Karpas-422 (cell line): ENCODE data around the gene ERVK3-1. TPM values are rescaled to one million over a fixed set of nuclear protein-coding genes. Genes with fewer than 3 reads are reported as not detected.

Experiments used
- DNase-seq: peaks from one replicate; pipeline ENCODE4 v3.0.0-alpha.2; 2015
- H2AFZ ChIP-seq: fragments of 200-600 bp; sonication (generic); 2 replicates; pipeline ENCODE4 v1.6.1; 2014; ENCODE audit warnings: antibody characterized with exemption, low read length, mixed read lengths
- H3K27ac ChIP-seq: fragments of 200-600 bp; sonication (generic); 2 replicates; pipeline ENCODE4 v1.5.1; 2014; ENCODE audit warnings: mild to moderate bottlenecking, low read length, moderate library complexity
- H3K27me3 ChIP-seq: fragments of 200-600 bp; sonication (generic); 2 replicates; pipeline ENCODE4 v1.6.1; 2014; ENCODE audit warnings: low read length, mixed read lengths
- H3K36me3 ChIP-seq: fragments of 200-600 bp; sonication (generic); 2 replicates; pipeline ENCODE4 v1.6.1; 2014; ENCODE audit warnings: low read length, mixed read lengths; ENCODE audit not compliant: insufficient read depth
- H3K4me1 ChIP-seq: fragments of 200-600 bp; sonication (generic); 2 replicates; pipeline ENCODE4 v1.6.1; 2014; ENCODE audit warnings: mild to moderate bottlenecking, low read length, mixed read lengths
- H3K4me2 ChIP-seq: fragments of 200-600 bp; sonication (generic); 2 replicates; pipeline ENCODE4 v1.6.1; 2014; ENCODE audit warnings: low read length, low read depth, mild to moderate bottlenecking; ENCODE audit not compliant: poor library complexity, severe bottlenecking
- H3K4me3 ChIP-seq: fragments of 200-600 bp; sonication (generic); 2 replicates; pipeline ENCODE4 v1.5.1; 2014; ENCODE audit warnings: mild to moderate bottlenecking, antibody characterized with exemption, low read length, mixed read lengths
- H3K79me2 ChIP-seq: fragments of 200-600 bp; sonication (generic); 2 replicates; pipeline ENCODE4 v1.6.1; 2014; ENCODE audit warnings: mild to moderate bottlenecking, low read length, mixed read lengths
- H3K9ac ChIP-seq: fragments of 200-600 bp; sonication (generic); 2 replicates; pipeline ENCODE4 v1.6.0; 2014; ENCODE audit warnings: low read length
- H3K9me2 ChIP-seq: fragments of 200-600 bp; sonication (generic), shearing (Covaris generic); replicated peaks from 2 replicates; pipeline ENCODE4 v1.6.0; 2014; ENCODE audit warnings: mild to moderate bottlenecking, low read length, moderate library complexity; ENCODE audit not compliant: insufficient read depth
- H3K9me3 ChIP-seq: fragments of 300-700, 200-600 bp; sonication (generic); 2 replicates; pipeline ENCODE4 v1.6.1; 2014; ENCODE audit warnings: low read length, mixed read lengths
- H4K20me1 ChIP-seq: fragments of 200-600 bp; sonication (generic); 2 replicates; pipeline ENCODE4 v1.6.1; 2014; ENCODE audit warnings: mild to moderate bottlenecking, antibody characterized with exemption, low read length, low read depth; ENCODE audit not compliant: insufficient read depth
- total RNA-seq: library from RNA; depleted of rRNA; stranded (reverse); fragments of >200 nt; shearing (Covaris generic); gene quantifications from 2 replicates; pipeline ENCODE4 v1.2.3, GENCODE V29; 2014; ENCODE audit warnings: low replicate concordance

The ERVK3-1 gene
- total RNA-seq, 1 experiment from 2014 or later, result 94.2 TPM

DNA sequence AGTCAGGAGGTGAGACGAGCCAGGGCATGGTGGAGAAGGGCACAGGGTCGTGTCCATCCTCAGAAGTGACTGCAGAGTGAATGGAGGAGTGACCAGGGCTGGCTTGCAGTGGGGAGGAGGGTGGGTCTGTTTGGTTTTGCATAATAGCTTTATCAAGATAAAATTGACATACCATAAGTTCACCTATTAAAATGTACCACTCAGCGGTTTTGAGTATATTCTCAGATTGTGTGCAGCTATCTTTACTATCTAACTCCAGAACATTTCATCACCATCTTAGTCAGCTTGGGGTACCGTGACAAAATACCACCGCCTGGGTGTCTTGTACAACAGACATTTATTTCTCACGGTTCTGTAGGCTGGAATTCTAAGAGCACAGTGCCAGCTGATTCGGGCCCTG lies 13.2 kb upstream of the ERVK3-1 start:
- Histone ChIP-seq H3K4me2 (no peak overlapping the region), H3K4me3 (no peak overlapping the region), H3K36me3 (peaks cover 94% of the 10 kb centered on the region), H3K79me2 (peaks cover 68% of the 10 kb centered on the region), H3K27me3 (no peaks in the 10 kb centered on the region), H3K4me1 (no peaks in the 10 kb centered on the region), H4K20me1 (no peaks in the 10 kb centered on the region), H3K9ac (no peak overlapping the region), H3K9me2 (no peaks in the 10 kb centered on the region), H2AFZ (no peak overlapping the region), H3K9me3 (peaks cover 51% of the 10 kb centered on the region), H3K27ac (no peak overlapping the region)
- DNase-seq, result no peak

DNA sequence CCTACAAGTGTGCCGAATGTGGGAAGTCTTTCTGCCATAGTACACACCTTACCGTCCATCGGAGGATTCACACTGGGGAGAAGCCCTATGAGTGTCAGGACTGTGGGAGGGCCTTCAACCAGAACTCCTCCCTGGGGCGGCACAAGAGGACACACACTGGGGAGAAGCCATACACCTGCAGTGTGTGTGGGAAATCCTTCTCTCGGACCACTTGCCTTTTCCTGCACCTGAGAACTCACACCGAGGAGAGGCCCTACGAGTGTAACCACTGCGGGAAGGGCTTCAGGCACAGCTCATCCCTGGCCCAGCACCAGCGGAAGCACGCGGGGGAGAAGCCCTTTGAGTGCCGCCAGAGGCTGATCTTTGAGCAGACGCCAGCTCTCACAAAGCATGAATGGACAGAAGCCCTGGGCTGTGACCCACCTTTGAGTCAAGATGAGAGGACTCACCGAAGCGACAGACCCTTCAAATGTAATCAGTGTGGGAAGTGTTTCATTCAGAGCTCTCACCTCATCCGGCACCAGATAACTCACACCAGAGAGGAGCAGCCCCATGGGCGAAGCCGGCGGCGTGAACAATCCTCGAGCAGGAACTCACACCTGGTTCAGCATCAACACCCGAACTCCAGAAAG lies 10.3 kb upstream of the ERVK3-1 start:
- H3K4me2 ChIP-seq, result no peak overlapping the region
- DNase-seq, result no peak
- H3K36me3 ChIP-seq, result peaks cover 90% of the 10 kb centered on the region
- H3K9ac ChIP-seq, result no peak overlapping the region
- no peaks in the 10 kb centered on the region for H3K27me3 ChIP-seq
- H4K20me1 ChIP-seq, result no peaks in the 10 kb centered on the region
- no peak overlapping the region for H3K27ac ChIP-seq
- no peak overlapping the region for H3K4me3 ChIP-seq
- no peaks in the 10 kb centered on the region for H3K9me2 ChIP-seq
- peaks cover 49% of the 10 kb centered on the region for H3K9me3 ChIP-seq
- H2AFZ ChIP-seq, result no peak overlapping the region
- peaks cover 77% of the 10 kb centered on the region for H3K79me2 ChIP-seq
- no peaks in the 10 kb centered on the region for H3K4me1 ChIP-seq

DNA sequence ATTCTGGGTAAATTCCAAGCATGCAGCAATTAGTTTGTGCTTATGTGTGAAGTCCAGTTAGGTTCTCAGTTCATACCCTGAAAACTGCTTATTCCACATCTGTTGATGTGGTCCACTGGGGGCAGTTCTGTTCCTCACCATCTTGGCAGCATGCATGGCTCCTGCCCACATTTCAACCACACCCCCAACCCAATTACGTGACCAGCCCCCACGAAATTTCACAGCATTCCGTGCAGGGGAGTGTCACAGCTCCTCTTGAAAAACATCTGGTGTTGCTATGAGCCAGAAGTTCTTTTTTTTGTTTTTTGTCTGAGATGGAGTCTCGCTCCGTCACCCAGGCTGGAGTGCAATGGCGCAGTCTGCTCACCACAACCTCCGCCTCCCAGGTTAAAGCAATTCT lies 9.1 kb upstream of the ERVK3-1 start:
- Histone ChIP-seq H3K4me3 (no peak overlapping the region), H3K79me2 (peaks cover 87% of the 10 kb centered on the region), H3K9ac (no peak overlapping the region), H2AFZ (no peak overlapping the region), H3K27ac (no peak overlapping the region), H3K27me3 (no peaks in the 10 kb centered on the region), H3K36me3 (peaks cover 93% of the 10 kb centered on the region), H4K20me1 (no peaks in the 10 kb centered on the region), H3K9me2 (no peaks in the 10 kb centered on the region), H3K4me2 (no peak overlapping the region), H3K4me1 (no peaks in the 10 kb centered on the region), H3K9me3 (peaks cover 49% of the 10 kb centered on the region)
- DNase-seq, result no peak

DNA sequence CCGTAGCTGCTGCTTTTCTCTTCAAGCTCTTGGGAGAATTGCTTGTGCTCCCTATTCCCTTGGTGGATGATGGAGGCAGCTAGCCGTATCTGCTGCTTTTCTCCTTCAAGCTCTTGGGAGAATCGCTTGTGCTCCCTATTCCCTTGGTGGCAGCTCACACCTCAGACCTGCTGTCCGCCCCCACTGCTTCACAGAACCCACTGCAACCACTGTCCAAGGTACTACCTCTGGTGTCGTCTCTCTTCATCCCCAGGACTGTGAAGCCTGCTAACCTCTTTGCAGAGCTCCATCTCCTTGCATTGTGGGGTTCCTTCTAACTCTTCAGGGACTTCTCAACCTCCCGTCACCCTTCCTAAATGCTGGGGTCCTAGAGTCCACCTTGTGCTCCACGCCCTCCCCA lies 4.6 kb upstream of the ERVK3-1 start:
- Histone ChIP-seq H3K9ac (no peak overlapping the region), H3K27ac (no peak overlapping the region), H3K4me1 (peaks cover 9% of the 10 kb centered on the region), H3K27me3 (no peaks in the 10 kb centered on the region), H2AFZ (no peak overlapping the region), H4K20me1 (no peaks in the 10 kb centered on the region), H3K9me2 (no peaks in the 10 kb centered on the region), H3K4me2 (no peak overlapping the region), H3K79me2 (peaks cover 71% of the 10 kb centered on the region), H3K36me3 (peaks cover 72% of the 10 kb centered on the region), H3K4me3 (no peak overlapping the region), H3K9me3 (peaks cover 12% of the 10 kb centered on the region; the same call in 1 of the 2 replicates)
- DNase-seq, result no peak

DNA sequence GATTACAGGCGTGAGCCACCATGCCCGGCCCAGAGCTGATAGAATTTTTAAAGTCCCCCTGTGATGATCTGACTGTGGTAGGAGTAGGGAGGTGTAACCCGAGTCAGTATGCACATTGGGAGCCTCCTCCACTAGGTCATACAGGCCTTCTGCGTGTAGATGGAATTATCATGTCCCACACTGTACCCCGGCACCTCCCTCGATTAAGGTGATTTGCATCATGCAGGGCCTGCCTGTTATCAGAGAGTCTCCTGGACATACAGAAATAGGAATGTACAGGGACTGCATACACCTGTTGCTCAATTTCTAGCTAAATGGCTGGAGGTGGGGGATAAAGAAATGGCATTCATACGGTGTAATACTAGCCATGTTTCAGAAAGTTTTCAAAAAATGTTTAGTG lies 922 bp upstream of the ERVK3-1 start:
- Histone ChIP-seq H3K27me3 (no peaks in the 10 kb centered on the region), H2AFZ (no peak overlapping the region), H3K9me3 (peaks cover 20% of the 10 kb centered on the region), H3K9ac (peak overlapping the region; percentile 58; the same call in 1 of the 2 replicates), H3K36me3 (peaks cover 74% of the 10 kb centered on the region), H3K9me2 (no peaks in the 10 kb centered on the region), H3K27ac (peak overlapping the region; percentile 15), H3K4me3 (peak overlapping the region; percentile 92), H3K79me2 (peaks cover 77% of the 10 kb centered on the region), H4K20me1 (no peaks in the 10 kb centered on the region), H3K4me1 (peaks cover 19% of the 10 kb centered on the region), H3K4me2 (peak overlapping the region; percentile 67)
- DNase-seq, result no peak

DNA sequence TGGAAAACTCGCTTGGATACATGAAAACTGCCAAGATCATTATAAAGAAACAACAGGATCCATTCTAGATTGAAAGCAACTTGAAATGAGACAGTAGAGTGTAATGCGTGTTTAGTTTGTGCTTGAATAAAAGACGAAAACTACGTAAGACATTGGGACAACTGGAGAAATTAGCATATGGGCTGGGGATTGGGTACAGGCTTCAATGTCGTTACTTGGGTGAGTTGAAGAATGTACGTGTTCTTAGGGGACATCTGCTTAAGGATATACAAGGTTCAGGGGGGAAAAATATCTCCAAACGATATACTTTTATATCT lies 471 bp upstream of the ERVK3-1 start:
- peak overlapping the region; percentile 58 for H3K9ac ChIP-seq

DNA sequence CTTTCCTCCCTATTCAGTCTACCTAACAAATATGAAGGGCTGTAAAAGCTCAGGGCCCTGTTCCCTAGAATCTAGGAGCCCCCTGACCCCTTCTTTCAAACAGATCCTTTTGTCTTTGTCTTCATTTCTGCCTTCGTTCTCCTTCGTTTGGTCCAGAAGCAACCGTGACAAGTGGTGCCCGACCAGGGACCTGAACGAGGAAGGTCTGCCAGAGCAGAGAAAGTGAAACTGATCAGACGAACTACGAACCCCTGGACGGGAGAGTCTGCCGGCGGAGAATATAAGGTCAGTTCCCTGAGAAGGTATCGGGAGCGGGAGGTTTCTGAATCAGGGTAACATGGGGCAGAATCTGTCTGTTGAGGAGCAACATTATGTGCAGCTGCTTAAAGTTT lies 751 bp downstream of the ERVK3-1 start:
- H3K4me1 ChIP-seq, result peaks cover 19% of the 10 kb centered on the region
- peak overlapping the region; percentile 92 for H3K4me3 ChIP-seq
- no peaks in the 10 kb centered on the region for H4K20me1 ChIP-seq
- H3K79me2 ChIP-seq, result peaks cover 70% of the 10 kb centered on the region
- peak overlapping the region; percentile 67 for H3K4me2 ChIP-seq
- H2AFZ ChIP-seq, result no peak overlapping the region
- no peaks in the 10 kb centered on the region for H3K9me2 ChIP-seq
- H3K27me3 ChIP-seq, result no peaks in the 10 kb centered on the region
- peaks cover 23% of the 10 kb centered on the region for H3K9me3 ChIP-seq
- H3K27ac ChIP-seq, result no peak overlapping the region; the same call in 1 of the 2 replicates
- DNase-seq, result no peak
- peak overlapping the region; percentile 84 for H3K9ac ChIP-seq
- H3K36me3 ChIP-seq, result peaks cover 70% of the 10 kb centered on the region

More for the DNA sequence above, 471 bp upstream of the ERVK3-1 start:
- H3K4me3 ChIP-seq, result peak overlapping the region; percentile 92
- no peak for DNase-seq
- H3K4me1 ChIP-seq, result peaks cover 19% of the 10 kb centered on the region
- no peaks in the 10 kb centered on the region for H3K27me3 ChIP-seq
- peaks cover 80% of the 10 kb centered on the region for H3K79me2 ChIP-seq
- no peaks in the 10 kb centered on the region for H4K20me1 ChIP-seq
- H3K9me3 ChIP-seq, result peaks cover 25% of the 10 kb centered on the region
- H3K27ac ChIP-seq, result peak overlapping the region; percentile 15
- H2AFZ ChIP-seq, result peak overlapping the region; percentile 78
- no peaks in the 10 kb centered on the region for H3K9me2 ChIP-seq
- H3K36me3 ChIP-seq, result peaks cover 77% of the 10 kb centered on the region
- H3K4me2 ChIP-seq, result peak overlapping the region; percentile 67

DNA sequence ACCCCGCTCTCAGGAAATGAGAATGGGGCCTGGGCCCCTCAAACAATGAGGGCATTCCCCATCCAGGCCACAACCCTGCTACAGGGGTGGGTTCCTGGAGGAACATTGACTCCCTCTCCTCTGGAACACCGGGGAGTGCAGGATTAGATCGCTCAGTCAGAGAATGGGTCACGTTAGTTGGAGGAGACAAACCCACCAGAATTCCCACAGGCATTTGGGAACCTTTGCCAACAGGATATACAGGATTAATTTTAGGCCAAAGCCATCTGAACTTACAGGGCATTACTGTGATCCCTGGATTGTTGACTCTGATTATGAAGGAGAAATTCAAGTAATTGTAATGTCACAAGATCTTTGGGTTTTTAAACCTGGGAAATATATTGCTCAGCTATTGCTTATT lies 2.6 kb downstream of the ERVK3-1 start:
- Histone ChIP-seq H3K4me3 (no peak overlapping the region), H3K9me2 (no peaks in the 10 kb centered on the region), H3K36me3 (peaks cover 69% of the 10 kb centered on the region), H3K27ac (no peak overlapping the region), H3K9me3 (peaks cover 28% of the 10 kb centered on the region), H3K27me3 (no peaks in the 10 kb centered on the region), H3K79me2 (peaks cover 65% of the 10 kb centered on the region), H2AFZ (no peak overlapping the region), H3K4me2 (no peak overlapping the region), H3K9ac (no peak overlapping the region), H4K20me1 (no peaks in the 10 kb centered on the region), H3K4me1 (peaks cover 19% of the 10 kb centered on the region)
- no peak for DNase-seq
